GM21515 (cell line): ENCODE measurements around the gene PHF21A.

Source experiments
- ATAC-seq: cut with Tn5 transposase; IDR thresholded peaks from one replicate; pipeline ENCODE4 v1.9.1; 2021; ENCODE audit not compliant: unreplicated experiment

The PHF21A gene

GRCh38 chr11:46079662-46080061 is 41.6 kb downstream of the PHF21A start:
- no peak for ATAC-seq

GRCh38 chr11:46075928-46076327 is 45.3 kb downstream of the PHF21A start:
- no peak for ATAC-seq

- ATAC-seq: no peak
Measured at GRCh38 chr11:46075168-46075567, 46.1 kb downstream of the PHF21A start.

GRCh38 chr11:46073632-46074031 is 47.6 kb downstream of the PHF21A start:
- no peak for ATAC-seq

GRCh38 chr11:46072172-46072964 is 48.9 kb downstream of the PHF21A start:
- ATAC-seq: no peak

- ATAC-seq: no peak
Measured at GRCh38 chr11:46071091-46071490, 50.2 kb downstream of the PHF21A start.

GRCh38 chr11:46069595-46069994 is 51.7 kb downstream of the PHF21A start:
- no peak for ATAC-seq

- no peak for ATAC-seq
Measured at GRCh38 chr11:46066335-46066734, 54.9 kb downstream of the PHF21A start.

GRCh38 chr11:46065681-46066080 is 55.6 kb downstream of the PHF21A start:
- no peak for ATAC-seq

GRCh38 chr11:46064221-46064620 is 57.0 kb downstream of the PHF21A start:
- no peak for ATAC-seq

GRCh38 chr11:46063138-46063537 is 58.1 kb downstream of the PHF21A start:
- ATAC-seq: no peak

- ATAC-seq: no peak
Measured at GRCh38 chr11:46060013-46060412, 61.2 kb downstream of the PHF21A start.

- no peak for ATAC-seq
Measured at GRCh38 chr11:46057489-46057888, 63.8 kb downstream of the PHF21A start.

- ATAC-seq: no peak
Measured at GRCh38 chr11:46055371-46055770, 65.9 kb downstream of the PHF21A start.

- ATAC-seq: no peak
Measured at GRCh38 chr11:46051102-46051501, 70.2 kb downstream of the PHF21A start.

GRCh38 chr11:46050662-46051061 is 70.6 kb downstream of the PHF21A start:
- no peak for ATAC-seq

GRCh38 chr11:46050003-46050461 is 71.2 kb downstream of the PHF21A start:
- ATAC-seq: no peak

GRCh38 chr11:46049325-46049897 is 71.8 kb downstream of the PHF21A start:
- no peak for ATAC-seq

GRCh38 chr11:46048198-46048597 is 73.1 kb downstream of the PHF21A start:
- ATAC-seq: no peak

GRCh38 chr11:46047520-46047919 is 73.7 kb downstream of the PHF21A start:
- no peak for ATAC-seq

- ATAC-seq: no peak
Measured at GRCh38 chr11:46045811-46046210, 75.4 kb downstream of the PHF21A start.

- no peak for ATAC-seq
Measured at GRCh38 chr11:46044601-46045000, 76.7 kb downstream of the PHF21A start.

GRCh38 chr11:46039990-46040389 is 81.3 kb downstream of the PHF21A start:
- ATAC-seq: no peak
